Trophoblast cell (in vitro differentiated cells and primary cell): Measurements from ENCODE around the gene HEBP2.

ENCODE experiments used
- DNase-seq, 2 donors: peaks; one replicate each; pipeline ENCODE4 v3.0.0-alpha.2; 2016
- H2AFZ ChIP-seq: 2 replicates; pipeline ENCODE4 v1.6.1; 2013; ENCODE audit warnings: low read length, moderate library complexity, mild to moderate bottlenecking; ENCODE audit not compliant: insufficient read depth, poor library complexity
- H2AK5ac ChIP-seq: 2 replicates; pipeline ENCODE4 v1.6.1; 2013; ENCODE audit warnings: mild to moderate bottlenecking, low read length
- H2BK120ac ChIP-seq: 2 replicates; pipeline ENCODE4 v1.6.1; 2013; ENCODE audit warnings: low read length, mild to moderate bottlenecking, moderate library complexity; ENCODE audit not compliant: insufficient read depth, poor library complexity
- H2BK12ac ChIP-seq: 2 replicates; pipeline ENCODE4 v1.6.1; 2013; ENCODE audit warnings: mild to moderate bottlenecking, low read length, moderate library complexity
- H2BK5ac ChIP-seq: 2 replicates; pipeline ENCODE4 v1.6.1; 2013; ENCODE audit warnings: low read length, low read depth, moderate library complexity, mild to moderate bottlenecking; ENCODE audit not compliant: poor library complexity
- H3K14ac ChIP-seq: 2 replicates; pipeline ENCODE4 v1.6.1; 2013; ENCODE audit warnings: mild to moderate bottlenecking, low read length
- H3K18ac ChIP-seq: 2 replicates; pipeline ENCODE4 v1.6.1; 2013; ENCODE audit warnings: mild to moderate bottlenecking, low read length
- H3K23ac ChIP-seq: 2 replicates; pipeline ENCODE4 v1.6.1; 2013; ENCODE audit warnings: low read length
- H3K27ac ChIP-seq: 2 replicates; pipeline ENCODE4 v1.5.1; 2013; ENCODE audit warnings: low read depth, mild to moderate bottlenecking, inconsistent platforms, low read length, moderate library complexity
- H3K27me3 ChIP-seq: 2 replicates; pipeline ENCODE4 v1.6.1; 2013; ENCODE audit warnings: inconsistent platforms, mild to moderate bottlenecking, low read length, moderate library complexity; ENCODE audit not compliant: insufficient read depth
- H3K36me3 ChIP-seq, 2 experiments: 1 replicate in 1 of 2; 2 replicates in 1 of 2; pipeline ENCODE4 v1.6.1; 2013; ENCODE audit warnings: low read length in 2 of 2, mild to moderate bottlenecking in 2 of 2, moderate library complexity in 1 of 2; ENCODE audit not compliant: insufficient read depth in 2 of 2, control insufficient read depth in 1 of 2
- H3K4ac ChIP-seq: 2 replicates; pipeline ENCODE4 v1.6.1; 2013; ENCODE audit warnings: low read depth, mild to moderate bottlenecking, low read length, moderate library complexity
- H3K4me1 ChIP-seq, 2 experiments: 1 replicate in 1 of 2; 2 replicates in 1 of 2; pipeline ENCODE4 v1.6.1; 2013; ENCODE audit warnings: low read length in 2 of 2, mild to moderate bottlenecking in 2 of 2, moderate library complexity in 1 of 2; ENCODE audit not compliant: insufficient read depth in 2 of 2, control insufficient read depth in 1 of 2
- H3K4me2 ChIP-seq: 2 replicates; pipeline ENCODE4 v1.6.1; 2013; ENCODE audit warnings: inconsistent platforms, mild to moderate bottlenecking, low read length, moderate library complexity
- H3K4me3 ChIP-seq: 2 replicates; pipeline ENCODE4 v1.5.1; 2013; ENCODE audit warnings: mild to moderate bottlenecking, low read depth, low read length, inconsistent platforms
- H3K79me1 ChIP-seq: one replicate; pipeline ENCODE4 v1.6.1; 2013; ENCODE audit warnings: low read length
- H3K79me2 ChIP-seq: 2 replicates; pipeline ENCODE4 v1.6.1; 2013; ENCODE audit warnings: low read length, mild to moderate bottlenecking; ENCODE audit not compliant: control insufficient read depth, insufficient read depth, poor library complexity
- H3K9ac ChIP-seq: 2 replicates; pipeline ENCODE4 v1.6.1; 2013; ENCODE audit warnings: mild to moderate bottlenecking, low read length
- H3K9me3 ChIP-seq: 2 replicates; pipeline ENCODE4 v1.6.1; 2013; ENCODE audit warnings: low read depth, mild to moderate bottlenecking, control low read depth, inconsistent platforms, low read length; ENCODE audit not compliant: insufficient read depth
- H4K12ac ChIP-seq: 2 replicates; pipeline ENCODE4 v1.6.1; 2013; ENCODE audit warnings: low read depth, mild to moderate bottlenecking, low read length, moderate library complexity
- H4K8ac ChIP-seq: 2 replicates; pipeline ENCODE4 v1.6.1; 2013; ENCODE audit warnings: low read depth, mild to moderate bottlenecking, low read length, moderate library complexity
- H4K91ac ChIP-seq: one replicate; pipeline ENCODE4 v1.6.1; 2013; ENCODE audit warnings: low read depth, mild to moderate bottlenecking, low read length, moderate library complexity
- WGBS: extraction: QIAGEN DNeasy Blood & Tissue Kit; methylation state at CpG from one replicate; pipeline ENCODE4 v1.1.7; 2013; ENCODE audit warnings: missing lambda C conversion rate; ENCODE audit not compliant: insufficient read length, insufficient coverage; ENCODE audit errors: extremely low coverage; 5-methylcytosine and 5-hydroxymethylcytosine counted together

HEBP2 gene

DNA sequence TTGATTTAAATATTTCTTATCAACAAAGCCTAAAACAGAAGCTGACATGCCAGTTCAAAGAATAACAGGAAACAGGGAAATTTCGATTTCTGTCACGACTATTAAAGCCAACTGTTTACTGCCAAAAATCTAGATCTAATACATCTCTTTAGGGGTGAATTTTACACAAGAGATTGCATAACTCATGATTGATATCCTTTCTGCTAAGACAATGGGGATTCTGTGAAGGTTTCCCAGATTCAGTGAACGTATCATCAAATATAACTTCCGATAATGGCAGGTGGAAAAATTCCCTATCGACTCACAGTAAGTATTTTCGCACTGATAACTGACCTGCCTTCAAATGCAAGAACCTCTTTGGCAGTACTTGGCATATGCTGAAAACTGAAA is 52.4 kb downstream of the HEBP2 start:
- H3K4ac ChIP-seq, result no peak overlapping the region
- no peaks in the 10 kb centered on the region for H3K79me2 ChIP-seq
- no peak overlapping the region for H3K27ac ChIP-seq
- H2AK5ac ChIP-seq, result no peak overlapping the region
- H3K4me3 ChIP-seq, result no peak overlapping the region
- H3K23ac ChIP-seq, result no peak overlapping the region
- H3K36me3 ChIP-seq, result peaks cover 0 to 2% of the 10 kb centered on the region in 2 experiments
- no peak overlapping the region for H3K14ac ChIP-seq
- no peak overlapping the region for H3K18ac ChIP-seq
- WGBS, result no CpG with 5 or more reads among the region's 6 CpGs
- DNase-seq, result no peak
- no peak overlapping the region for H2AFZ ChIP-seq
- H3K4me2 ChIP-seq, result no peak overlapping the region
- no peaks in the 10 kb centered on the region for H3K9me3 ChIP-seq
- no peaks in the 10 kb centered on the region for H3K27me3 ChIP-seq
- H4K91ac ChIP-seq, result no peak overlapping the region
- H3K9ac ChIP-seq, result no peak overlapping the region
- no peak overlapping the region for H4K12ac ChIP-seq
- H4K8ac ChIP-seq, result no peak overlapping the region
- H3K79me1 ChIP-seq, result no peaks in the 10 kb centered on the region
- no peak overlapping the region for H2BK12ac ChIP-seq
- no peaks in the 10 kb centered on the region for H3K4me1 ChIP-seq
- H2BK5ac ChIP-seq, result no peak overlapping the region
- H2BK120ac ChIP-seq, result no peak overlapping the region

DNA sequence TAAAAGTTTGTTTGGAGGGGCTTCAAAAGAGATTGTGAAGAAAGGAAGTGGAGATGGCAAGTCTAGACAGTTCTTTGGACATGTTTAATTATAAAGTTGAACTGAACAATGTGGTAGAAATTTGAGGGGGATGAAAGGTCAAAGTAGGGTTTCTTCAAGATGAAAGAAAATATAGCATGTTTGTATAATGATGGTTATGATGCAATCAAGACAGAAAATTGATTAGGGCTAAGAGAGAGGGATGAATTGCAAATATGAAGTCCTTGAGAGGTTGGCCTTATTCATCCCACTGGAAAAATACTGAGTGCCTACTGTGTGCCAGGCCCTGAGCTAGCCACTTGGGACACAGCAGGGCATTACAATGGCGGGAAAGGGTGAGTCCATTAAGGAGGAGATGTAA is 57.6 kb downstream of the HEBP2 start:
- H2AFZ ChIP-seq, result no peak overlapping the region
- no peaks in the 10 kb centered on the region for H3K79me2 ChIP-seq
- no peak overlapping the region for H3K27ac ChIP-seq
- H3K23ac ChIP-seq, result no peak overlapping the region
- no peak overlapping the region for H3K4ac ChIP-seq
- no peak overlapping the region for H4K8ac ChIP-seq
- H3K9me3 ChIP-seq, result peaks cover 3% of the 10 kb centered on the region
- H3K4me3 ChIP-seq, result no peak overlapping the region
- H3K4me1 ChIP-seq, result peaks cover 0 to 2% of the 10 kb centered on the region in 2 experiments
- no CpG with 5 or more reads among the region's 1 CpG for WGBS
- H2BK5ac ChIP-seq, result no peak overlapping the region
- DNase-seq, result no peak
- no peak overlapping the region for H2BK12ac ChIP-seq
- H3K4me2 ChIP-seq, result no peak overlapping the region
- peaks cover 5 to 6% of the 10 kb centered on the region in 2 experiments for H3K36me3 ChIP-seq
- no peak overlapping the region for H2BK120ac ChIP-seq
- H3K18ac ChIP-seq, result no peak overlapping the region
- H2AK5ac ChIP-seq, result no peak overlapping the region
- H3K27me3 ChIP-seq, result no peaks in the 10 kb centered on the region
- H3K79me1 ChIP-seq, result peaks cover 1% of the 10 kb centered on the region
- H4K91ac ChIP-seq, result no peak overlapping the region
- no peak overlapping the region for H4K12ac ChIP-seq
- H3K14ac ChIP-seq, result no peak overlapping the region
- H3K9ac ChIP-seq, result no peak overlapping the region

DNA sequence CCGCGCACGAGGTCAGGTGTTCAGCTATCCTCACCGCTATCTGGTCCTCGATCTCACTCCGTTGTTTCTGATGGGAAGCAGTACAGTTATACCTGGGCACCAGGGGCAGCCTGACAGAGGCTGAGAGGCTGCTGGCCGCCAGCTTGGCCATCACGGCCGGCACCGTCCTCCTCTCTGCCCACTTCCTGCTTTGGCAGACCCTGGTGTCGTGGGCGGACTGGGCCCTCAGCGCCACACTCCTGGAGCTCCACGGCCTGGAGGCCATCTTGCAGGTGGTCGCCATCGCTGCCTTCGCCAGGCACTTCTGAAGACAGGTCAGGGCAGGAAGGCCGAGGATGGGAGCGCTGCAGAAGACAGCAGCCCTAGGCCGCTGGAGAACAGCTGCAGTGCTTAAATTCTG is 60.1 kb downstream of the HEBP2 start:
- no peak overlapping the region for H2BK5ac ChIP-seq
- H2BK12ac ChIP-seq, result no peak overlapping the region
- no peak overlapping the region for H3K4me3 ChIP-seq
- H2BK120ac ChIP-seq, result no peak overlapping the region
- H3K4me1 ChIP-seq, result peaks cover 0 to 2% of the 10 kb centered on the region in 2 experiments
- no peak for DNase-seq
- no peak overlapping the region for H3K9ac ChIP-seq
- no peak overlapping the region for H3K14ac ChIP-seq
- H2AK5ac ChIP-seq, result no peak overlapping the region
- H3K4ac ChIP-seq, result no peak overlapping the region
- H2AFZ ChIP-seq, result no peak overlapping the region
- no peak overlapping the region for H4K91ac ChIP-seq
- H3K23ac ChIP-seq, result no peak overlapping the region
- peaks cover 4 to 8% of the 10 kb centered on the region in 2 experiments for H3K36me3 ChIP-seq
- no peak overlapping the region for H3K4me2 ChIP-seq
- H3K27me3 ChIP-seq, result no peaks in the 10 kb centered on the region
- H4K8ac ChIP-seq, result no peak overlapping the region
- H3K18ac ChIP-seq, result no peak overlapping the region
- no CpG with 5 or more reads among the region's 20 CpGs for WGBS
- peaks cover 3% of the 10 kb centered on the region for H3K9me3 ChIP-seq
- no peak overlapping the region for H3K27ac ChIP-seq
- no peak overlapping the region for H4K12ac ChIP-seq
- no peaks in the 10 kb centered on the region for H3K79me2 ChIP-seq
- peaks cover 1% of the 10 kb centered on the region for H3K79me1 ChIP-seq

DNA sequence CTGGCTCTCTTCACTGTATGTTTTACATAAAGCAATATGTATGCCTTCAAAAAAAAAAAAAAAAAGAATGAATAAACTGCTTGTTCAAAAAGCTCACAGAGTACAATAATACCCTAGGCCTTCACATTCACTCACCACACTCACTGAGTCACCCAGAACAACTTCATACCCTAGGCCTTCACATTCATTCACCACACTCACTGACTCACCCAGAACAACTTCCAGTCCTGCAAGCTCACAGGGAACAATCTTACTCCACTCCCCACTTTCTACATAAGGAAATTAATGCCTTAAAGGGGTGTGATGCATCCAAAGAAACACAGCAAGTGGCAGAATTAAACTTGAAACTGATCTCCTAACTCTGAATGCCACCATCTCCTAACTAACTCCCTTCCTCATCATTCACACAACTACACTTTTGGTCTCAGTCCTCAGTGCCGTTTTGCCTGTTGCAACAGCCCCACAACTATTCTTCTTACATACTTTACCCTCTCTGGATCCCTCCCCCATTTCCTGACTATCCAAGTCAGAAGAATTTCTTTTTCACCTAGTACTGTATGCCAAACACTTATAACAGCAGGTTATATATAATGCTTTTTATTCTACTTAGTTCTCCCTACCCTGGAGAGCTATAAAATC is 61.1 kb downstream of the HEBP2 start:
- DNase-seq, result peak; percentile 22 to 54
- Histone ChIP-seq H3K9me3 (peaks cover 3% of the 10 kb centered on the region), H3K79me2 (no peaks in the 10 kb centered on the region), H3K14ac (no peak overlapping the region), H3K36me3 (peaks cover 8 to 14% of the 10 kb centered on the region in 2 experiments), H3K27ac (peak overlapping the region; percentile 51), H2AK5ac (no peak overlapping the region), H3K79me1 (peaks cover 1% of the 10 kb centered on the region), H4K8ac (no peak overlapping the region), H3K23ac (no peak overlapping the region), H4K12ac (no peak overlapping the region), H2BK12ac (no peak overlapping the region), H3K27me3 (no peaks in the 10 kb centered on the region), H3K18ac (no peak overlapping the region), H2BK5ac (no peak overlapping the region), H2BK120ac (no peak overlapping the region), H4K91ac (no peak overlapping the region), H3K4me2 (peak overlapping the region; percentile 40), H2AFZ (no peak overlapping the region), H3K4me3 (no peak overlapping the region), H3K4me1 (peaks cover 0 to 2% of the 10 kb centered on the region in 2 experiments), H3K4ac (no peak overlapping the region), H3K9ac (no peak overlapping the region)
- no CpG with 5 or more reads among the region's 1 CpG for WGBS
